GM12892 (cell line): Measurements from ENCODE around the gene EEF1A2.

Experiments used
- POLR2A ChIP-seq: IDR thresholded peaks from 2 replicates; pipeline ENCODE4 v1.6.1; 2011; ENCODE audit warnings: low read depth, low read length, control low read depth
- POLR2AphosphoS5 ChIP-seq: IDR thresholded peaks from 2 replicates; pipeline ENCODE4 v1.6.1; 2011; ENCODE audit warnings: low read depth, low read length, control low read depth

GRCh38 chr20:63441136-63442099 is 57.5 kb downstream of the EEF1A2 start:
- TF ChIP-seq POLR2A (no peak), POLR2AphosphoS5 (no peak)
